Transverse colon (tissue), 4 donors: ENCODE data around the gene VGLL1.

Experiments used
- EP300 ChIP-seq: sonication (generic); formaldehyde crosslinking; IDR thresholded peaks from one replicate; pipeline ENCODE4 v1.6.1; 2017; ENCODE audit warnings: antibody characterized with exemption, low read depth
- POLR2A ChIP-seq: fragments of 450-650 bp; IDR thresholded peaks from one replicate; pipeline ENCODE4 v1.6.1; 2016; ENCODE audit warnings: antibody characterized with exemption, mild to moderate bottlenecking, moderate library complexity
- POLR2AphosphoS5 ChIP-seq, 3 donors: sonication (generic); formaldehyde crosslinking; IDR thresholded peaks; one replicate each; pipeline ENCODE4 v1.6.1; 2016; ENCODE audit warnings: antibody characterized with exemption in 3 of 3
- TF ChIP-seq, protein P1 (sequence below), 5 experiments: fragments of 200-600 bp in 3 of 5; fragments of 450-650 bp in 2 of 5; sonication (generic) in 3 of 5; IDR thresholded peaks; 1 replicate in 2 of 5; 2 replicates in 3 of 5; pipeline ENCODE4 v1.5.1; 2016 to 2017; ENCODE audit warnings: antibody characterized with exemption in 5 of 5, inconsistent platforms in 3 of 5, mild to moderate bottlenecking in 2 of 5, moderate library complexity in 1 of 5

DNA sequence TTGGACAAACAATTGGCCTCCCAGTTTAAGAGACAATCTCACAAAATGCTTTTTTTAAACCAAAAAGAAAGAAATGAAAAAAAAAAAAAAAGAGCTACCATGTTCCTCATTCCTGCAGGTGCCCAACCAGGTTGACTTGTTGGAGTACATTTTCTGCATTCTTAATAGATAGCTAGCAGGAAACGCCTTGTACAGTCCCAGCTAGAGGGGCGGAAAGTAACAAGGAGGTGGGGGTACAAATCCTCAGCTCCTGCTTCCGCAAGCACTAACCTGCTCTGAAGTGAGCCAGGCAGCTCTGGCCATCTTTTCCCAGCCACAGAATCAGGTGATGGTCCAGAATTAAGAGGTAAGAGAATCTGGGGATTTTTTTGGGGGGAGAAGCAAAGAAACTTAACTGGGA, at the start of gene VGLL1:
- TF ChIP-seq POLR2AphosphoS5 (IDR thresholded peaks at IDR 0.05) (no peak), POLR2A (no peak), EP300 (no peak)
- TF ChIP-seq, protein P1, sequence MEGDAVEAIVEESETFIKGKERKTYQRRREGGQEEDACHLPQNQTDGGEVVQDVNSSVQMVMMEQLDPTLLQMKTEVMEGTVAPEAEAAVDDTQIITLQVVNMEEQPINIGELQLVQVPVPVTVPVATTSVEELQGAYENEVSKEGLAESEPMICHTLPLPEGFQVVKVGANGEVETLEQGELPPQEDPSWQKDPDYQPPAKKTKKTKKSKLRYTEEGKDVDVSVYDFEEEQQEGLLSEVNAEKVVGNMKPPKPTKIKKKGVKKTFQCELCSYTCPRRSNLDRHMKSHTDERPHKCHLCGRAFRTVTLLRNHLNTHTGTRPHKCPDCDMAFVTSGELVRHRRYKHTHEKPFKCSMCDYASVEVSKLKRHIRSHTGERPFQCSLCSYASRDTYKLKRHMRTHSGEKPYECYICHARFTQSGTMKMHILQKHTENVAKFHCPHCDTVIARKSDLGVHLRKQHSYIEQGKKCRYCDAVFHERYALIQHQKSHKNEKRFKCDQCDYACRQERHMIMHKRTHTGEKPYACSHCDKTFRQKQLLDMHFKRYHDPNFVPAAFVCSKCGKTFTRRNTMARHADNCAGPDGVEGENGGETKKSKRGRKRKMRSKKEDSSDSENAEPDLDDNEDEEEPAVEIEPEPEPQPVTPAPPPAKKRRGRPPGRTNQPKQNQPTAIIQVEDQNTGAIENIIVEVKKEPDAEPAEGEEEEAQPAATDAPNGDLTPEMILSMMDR (IDR thresholded peaks at IDR 0.05), result no peak
